Measurements from ENCODE around the gene PFKP. TPM values are rescaled to one million over a fixed set of nuclear protein-coding genes. Genes with fewer than 3 reads are reported as not detected.

The PFKP gene
- polyA plus RNA-seq, 2 of the 4 experiments (the other 2 are of a cell fraction) = 164 to 279 TPM

DNA sequence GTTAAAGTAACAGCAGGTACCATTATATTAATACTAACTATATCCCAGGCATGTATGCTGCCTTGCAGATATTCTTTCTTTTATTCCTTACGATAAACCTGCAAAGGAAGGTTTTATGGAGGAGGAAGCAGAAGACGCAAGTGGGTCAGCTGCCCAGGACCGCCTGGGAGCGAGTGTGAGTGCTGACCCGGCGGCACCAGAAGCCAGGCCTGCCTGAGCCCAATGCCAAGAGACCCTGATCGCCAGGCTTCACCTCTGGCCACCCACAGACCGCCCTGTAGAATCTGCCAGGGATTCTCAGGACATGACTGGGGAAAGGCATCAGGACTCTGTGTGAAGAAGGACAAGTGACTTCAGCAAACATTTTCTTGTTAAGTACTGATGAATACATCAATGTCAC is 78.9 kb downstream of the PFKP start:
- TF ChIP-seq POLR2A (IDR thresholded peaks at IDR 0.05; ENCODE audit: low read length) (no peak), ZSCAN20 (CRISPR knock-in tag; IDR thresholded peaks at IDR 0.05) (no peak), ZC3H11A (IDR thresholded peaks at IDR 0.05) (no peak), GATA3 (IDR thresholded peaks at IDR 0.05; ENCODE audit: borderline replicate concordance) (no peak), SREBF2 (IDR thresholded peaks at IDR 0.05) (no peak), EHMT2 (IDR thresholded peaks at IDR 0.05; ENCODE audit: low read depth) (no peak)
- TF ChIP-seq, protein P1, sequence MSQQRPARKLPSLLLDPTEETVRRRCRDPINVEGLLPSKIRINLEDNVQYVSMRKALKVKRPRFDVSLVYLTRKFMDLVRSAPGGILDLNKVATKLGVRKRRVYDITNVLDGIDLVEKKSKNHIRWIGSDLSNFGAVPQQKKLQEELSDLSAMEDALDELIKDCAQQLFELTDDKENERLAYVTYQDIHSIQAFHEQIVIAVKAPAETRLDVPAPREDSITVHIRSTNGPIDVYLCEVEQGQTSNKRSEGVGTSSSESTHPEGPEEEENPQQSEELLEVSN (IDR thresholded peaks at IDR 0.05; ENCODE audit: borderline replicate concordance, low read depth) = no peak
- TF ChIP-seq, protein P2, sequence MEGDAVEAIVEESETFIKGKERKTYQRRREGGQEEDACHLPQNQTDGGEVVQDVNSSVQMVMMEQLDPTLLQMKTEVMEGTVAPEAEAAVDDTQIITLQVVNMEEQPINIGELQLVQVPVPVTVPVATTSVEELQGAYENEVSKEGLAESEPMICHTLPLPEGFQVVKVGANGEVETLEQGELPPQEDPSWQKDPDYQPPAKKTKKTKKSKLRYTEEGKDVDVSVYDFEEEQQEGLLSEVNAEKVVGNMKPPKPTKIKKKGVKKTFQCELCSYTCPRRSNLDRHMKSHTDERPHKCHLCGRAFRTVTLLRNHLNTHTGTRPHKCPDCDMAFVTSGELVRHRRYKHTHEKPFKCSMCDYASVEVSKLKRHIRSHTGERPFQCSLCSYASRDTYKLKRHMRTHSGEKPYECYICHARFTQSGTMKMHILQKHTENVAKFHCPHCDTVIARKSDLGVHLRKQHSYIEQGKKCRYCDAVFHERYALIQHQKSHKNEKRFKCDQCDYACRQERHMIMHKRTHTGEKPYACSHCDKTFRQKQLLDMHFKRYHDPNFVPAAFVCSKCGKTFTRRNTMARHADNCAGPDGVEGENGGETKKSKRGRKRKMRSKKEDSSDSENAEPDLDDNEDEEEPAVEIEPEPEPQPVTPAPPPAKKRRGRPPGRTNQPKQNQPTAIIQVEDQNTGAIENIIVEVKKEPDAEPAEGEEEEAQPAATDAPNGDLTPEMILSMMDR (IDR thresholded peaks at IDR 0.05) = no peak
- H3K9me3 ChIP-seq = no peaks in the 10 kb centered on the region
- 98% methylated on average over 8 of the region's 8 CpGs for WGBS (ENCODE audit: missing lambda C conversion rate)
- ChIA-PET POLR2A (interaction anchor here (2.0 kb wide), 1 partner anchor 26 kb away, joined by 5 read pairs; the partner anchor contains the start of gene PITRM1), CTCF (interaction anchor here (1.1 kb wide), 1 partner anchor 17 kb away, joined by 3 read pairs; no protein-coding TSS in a partner anchor)
- DNase-seq (ENCODE audit: low read depth in 1 of 2, low spot score in 1 of 2) (no peak), ATAC-seq (no peak), FAIRE-seq (no peak)
- no peak overlapping the region for H3K27ac ChIP-seq
- H3K4me2 ChIP-seq = no peak overlapping the region
- no peak overlapping the region for H3K4me3 ChIP-seq
- H3K4me1 ChIP-seq = no peaks in the 10 kb centered on the region

DNA sequence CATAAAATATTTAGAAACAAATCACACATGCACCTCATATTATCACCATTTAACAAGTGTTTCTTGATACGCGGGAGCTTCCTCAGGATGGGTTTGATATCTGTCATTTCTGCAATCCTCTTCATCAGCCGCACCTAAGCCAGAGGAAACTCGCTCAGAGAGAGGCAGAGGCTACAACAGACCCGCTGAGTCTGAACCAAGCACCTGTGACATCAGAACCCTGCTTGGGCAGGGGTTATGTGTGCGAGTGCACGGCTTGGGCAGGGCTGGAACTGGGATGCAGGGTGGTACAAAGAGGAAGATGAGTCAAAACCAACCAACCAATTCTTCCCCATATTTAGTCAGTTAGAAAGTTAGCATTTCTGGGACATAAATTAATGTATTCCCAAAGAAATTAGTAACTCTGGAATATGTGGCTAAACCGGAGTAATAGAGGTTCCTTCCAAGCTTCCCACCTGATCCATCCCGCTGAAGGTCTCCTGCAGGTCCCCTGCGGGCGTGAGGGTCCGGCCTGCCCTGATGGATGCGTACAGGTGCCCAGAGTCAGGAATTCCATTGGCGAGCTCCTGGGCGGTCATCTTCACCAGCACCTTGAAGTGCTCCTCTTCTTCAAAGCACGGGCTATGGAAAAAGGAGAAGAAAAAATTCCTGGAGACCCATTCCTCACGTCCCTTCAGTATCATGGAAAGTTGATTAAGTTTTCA is 79.9 kb downstream of the PFKP start:
- H3K4me2 ChIP-seq = no peak overlapping the region
- ChIA-PET CTCF (interaction anchor here (1.1 kb wide), 1 partner anchor 16 kb away, joined by 3 read pairs; no protein-coding TSS in a partner anchor), POLR2A (interaction anchor here (2.0 kb wide), 1 partner anchor 25 kb away, joined by 5 read pairs; the partner anchor contains the start of gene PITRM1)
- FAIRE-seq (no peak), ATAC-seq (no peak), DNase-seq (ENCODE audit: low read depth in 1 of 2, low spot score in 1 of 2) (no peak)
- H3K4me1 ChIP-seq = no peaks in the 10 kb centered on the region
- no peak overlapping the region for H3K4me3 ChIP-seq
- TF ChIP-seq RARB (CRISPR knock-in tag; IDR thresholded peaks at IDR 0.05) (no peak), TP53 (CRISPR knock-in tag; IDR thresholded peaks at IDR 0.05) (no peak), FOSB (CRISPR knock-in tag; IDR thresholded peaks at IDR 0.05) (no peak)
- 87% methylated on average over 17 of the region's 17 CpGs for WGBS (ENCODE audit: missing lambda C conversion rate)
- no peaks in the 10 kb centered on the region for H3K9me3 ChIP-seq
- no peak overlapping the region for H3K27ac ChIP-seq

- CTCF ChIA-PET = no interaction called here
- POLR2A ChIA-PET = interaction anchor here (2.6 kb wide), 1 partner anchor 25 kb away, joined by 7 read pairs; the partner anchor contains the start of gene PITRM1
- TF ChIP-seq PHF8 (IDR thresholded peaks at IDR 0.05; ENCODE audit: borderline replicate concordance, low read depth) (no peak), SREBF2 (IDR thresholded peaks at IDR 0.05) (no peak), ZNF302 (CRISPR knock-in tag; IDR thresholded peaks at IDR 0.05) (no peak), CBX2 (IDR thresholded peaks at IDR 0.05; ENCODE audit: borderline replicate concordance, low read depth) (no peak), HES2 (IDR thresholded peaks at IDR 0.05) (no peak), POLR2A (IDR thresholded peaks at IDR 0.05; ENCODE audit: low read length) (no peak), TFCP2L1 (CRISPR knock-in tag; IDR thresholded peaks at IDR 0.05) (no peak), POLR2AphosphoS2 (conservative IDR thresholded peaks at IDR 0.05; ENCODE audit: low read length) (no peak)
- TF ChIP-seq, protein P2 (IDR thresholded peaks at IDR 0.05) = no peak
- H3K4me2 ChIP-seq = no peak overlapping the region
- WGBS (ENCODE audit: missing lambda C conversion rate) = 84% methylated on average over 17 of the region's 17 CpGs
- no peaks in the 10 kb centered on the region for H3K4me1 ChIP-seq
- H3K4me3 ChIP-seq = no peak overlapping the region
- no peak overlapping the region for H3K27ac ChIP-seq
- FAIRE-seq = no peak
- no peak for ATAC-seq
- H3K9me3 ChIP-seq = no peaks in the 10 kb centered on the region
- DNase-seq (ENCODE audit: low read depth in 1 of 2, low spot score in 1 of 2) = no peak
These were observed 80.7 kb downstream of the PFKP start for GRCh38 chr10:3148041-3148440.

Measured in A549 (cell line).